SK-N-SH (cell line): ENCODE measurements around the gene KRT4. TPM values are rescaled to one million over a fixed set of nuclear protein-coding genes. Genes with fewer than 3 reads are reported as not detected.

Experiments used
- CTCF ChIA-PET: fragments of 300-600, 350-600 bp; formaldehyde crosslinking; extraction: SDS; loops from one replicate; lab custom pipeline; 2021; lab: Yijun Ruan, JAX
- POLR2A ChIA-PET: fragments of 350-600 bp; sonication (Branson Sonifier 250); formaldehyde crosslinking; extraction: SDS; loops from one replicate; lab custom pipeline; 2020; ENCODE audit warnings: antibody characterized with exemption, inconsistent platforms; lab: Yijun Ruan, JAX
- DNase-seq: peaks from one replicate; pipeline ENCODE4 v3.0.0; 2012
- H2AFZ ChIP-seq: fragments of 200-600 bp; sonication (generic); 2 replicates; pipeline ENCODE4 v1.8.1; 2016; ENCODE audit warnings: antibody characterized with exemption, mild to moderate bottlenecking, low read depth
- H3F3A ChIP-seq: fragments of 200-600 bp; sonication (generic); replicated peaks from 2 replicates; pipeline ENCODE3; 2016; ENCODE audit warnings: antibody characterized with exemption, mild to moderate bottlenecking; ENCODE audit not compliant: insufficient read depth
- H3K27ac ChIP-seq, 2 experiments: fragments of 200-500 bp in 1 of 2; fragments of 200-600 bp in 1 of 2; sonication (Bioruptor generic) in 1 of 2; sonication (generic), shearing (Covaris generic) in 1 of 2; 2 replicates each; pipeline versions ENCODE4 v1.5.1 to v1.6.1; 2014 to 2016; ENCODE audit warnings: low read depth in 2 of 2, inconsistent platforms in 1 of 2, low read length in 1 of 2, mild to moderate bottlenecking in 1 of 2, mixed read lengths in 1 of 2
- H3K27me3 ChIP-seq: fragments of 200-600 bp; sonication (generic), shearing (Covaris generic); 2 replicates; pipeline ENCODE4 v1.6.1; 2016; ENCODE audit warnings: mixed run types; ENCODE audit not compliant: insufficient read depth
- H3K36me3 ChIP-seq, 2 experiments: fragments of 200-500 bp in 1 of 2; fragments of 200-600 bp in 1 of 2; sonication (Bioruptor generic) in 1 of 2; sonication (generic) in 1 of 2; replicated peaks in 1 of 2; 2 replicates each; pipeline versions ENCODE3 to v1.5.1; 2014 to 2016; ENCODE audit warnings: low read length in 1 of 2, mild to moderate bottlenecking in 1 of 2; ENCODE audit not compliant: insufficient read depth in 2 of 2, control insufficient read depth in 1 of 2
- H3K4me1 ChIP-seq, 2 experiments: fragments of 200-500 bp in 1 of 2; fragments of 200-600 bp in 1 of 2; sonication (Bioruptor generic) in 1 of 2; sonication (generic), shearing (Covaris generic) in 1 of 2; 2 replicates each; pipeline versions ENCODE4 v1.5.1 to v1.6.1; 2014 to 2016; ENCODE audit warnings: low read depth in 1 of 2, low read length in 1 of 2, mixed run types in 1 of 2; ENCODE audit not compliant: insufficient read depth in 2 of 2, control insufficient read depth in 1 of 2
- H3K4me2 ChIP-seq: fragments of 200-600 bp; sonication (generic), shearing (Covaris generic); 2 replicates; pipeline ENCODE4 v1.6.1; 2017; ENCODE audit warnings: mixed run types
- H3K4me3 ChIP-seq, 2 experiments: fragments of 200-500 bp in 1 of 2; fragments of 200-600 bp in 1 of 2; sonication (Bioruptor generic) in 1 of 2; sonication (generic), shearing (Covaris generic) in 1 of 2; 2 replicates each; pipeline versions ENCODE4 v1.5.1 to v1.8.1; 2014 to 2016; ENCODE audit warnings: low read depth in 2 of 2, inconsistent platforms in 1 of 2, low read length in 1 of 2, mild to moderate bottlenecking in 1 of 2, mixed read lengths in 1 of 2, moderate library complexity in 1 of 2
- H3K79me2 ChIP-seq: fragments of 200-600 bp; sonication (generic); 2 replicates; pipeline ENCODE4 v1.8.1; 2017; ENCODE audit warnings: mild to moderate bottlenecking; ENCODE audit not compliant: insufficient read depth
- H3K9ac ChIP-seq: fragments of 200-600 bp; sonication (generic); 2 replicates; pipeline ENCODE4 v1.6.1; 2017; ENCODE audit warnings: mixed run types
- H3K9me2 ChIP-seq: fragments of 200-600 bp; sonication (generic); 2 replicates; pipeline ENCODE4 v1.6.1; 2017; ENCODE audit warnings: mixed run types
- H3K9me3 ChIP-seq: fragments of 200-600 bp; sonication (generic); 2 replicates; pipeline ENCODE4 v1.6.1; 2017; ENCODE audit warnings: mixed run types, mild to moderate bottlenecking, moderate library complexity
- H4K20me1 ChIP-seq: fragments of 200-600 bp; sonication (generic); 2 replicates; pipeline ENCODE4 v1.6.1; 2017; ENCODE audit warnings: mild to moderate bottlenecking, mixed run types; ENCODE audit not compliant: insufficient read depth
- CTCF ChIP-seq: fragments of 200-600 bp; sonication (generic); IDR thresholded peaks from 2 replicates; pipeline ENCODE4 v1.6.1; 2017; ENCODE audit warnings: antibody characterized with exemption, mild to moderate bottlenecking, moderate library complexity
- EZH2phosphoT487 ChIP-seq: fragments of 200-600 bp; sonication (generic); IDR thresholded peaks from 2 replicates; pipeline ENCODE4 v1.6.1; 2017; ENCODE audit warnings: low read depth, mixed run types, mild to moderate bottlenecking, antibody characterized with exemption, moderate library complexity, borderline replicate concordance
- FOSL2 ChIP-seq: IDR thresholded peaks from 2 replicates; pipeline ENCODE4 v1.4.0; 2012; ENCODE audit warnings: low read depth, mild to moderate bottlenecking, moderate library complexity, borderline replicate concordance
- FOXJ3 ChIP-seq: sonication (generic); formaldehyde crosslinking; IDR thresholded peaks from 2 replicates; pipeline ENCODE4 v1.5.1; 2020; ENCODE audit warnings: mild to moderate bottlenecking, missing genetic modification reagents
- FOXM1 ChIP-seq: IDR thresholded peaks from 2 replicates; pipeline ENCODE4 v1.4.0; 2012; ENCODE audit warnings: low read depth, mild to moderate bottlenecking
- GATA2 ChIP-seq: sonication (generic); formaldehyde crosslinking; IDR thresholded peaks from 2 replicates; pipeline ENCODE4 v1.5.0; 2020; ENCODE audit warnings: mild to moderate bottlenecking, missing genetic modification reagents
- JUND ChIP-seq: IDR thresholded peaks from 2 replicates; pipeline ENCODE4 v1.4.0; 2012
- MXI1 ChIP-seq: IDR thresholded peaks from 2 replicates; pipeline ENCODE4 v1.6.1; 2012; ENCODE audit warnings: mild to moderate bottlenecking, low read depth, low read length, improper control_type of control experiment
- NRF1 ChIP-seq: IDR thresholded peaks from 2 replicates; pipeline ENCODE4 v1.6.1; 2012; ENCODE audit warnings: low read depth, mild to moderate bottlenecking, low read length
- POLR2AphosphoS5 ChIP-seq: IDR thresholded peaks from 2 replicates; pipeline ENCODE4 v1.6.1; 2012; ENCODE audit warnings: low read depth, low read length
- RCOR1 ChIP-seq: fragments of 150-350 bp; IDR thresholded peaks from 2 replicates; pipeline ENCODE4 v1.6.1; 2017; ENCODE audit warnings: antibody characterized with exemption, low read length
- REST ChIP-seq: IDR thresholded peaks from 2 replicates; pipeline ENCODE4 v1.6.1; 2012; ENCODE audit warnings: mild to moderate bottlenecking, low read depth, low read length, moderate library complexity
- RFX5 ChIP-seq: IDR thresholded peaks from 2 replicates; pipeline ENCODE4 v1.6.1; 2012; ENCODE audit warnings: mild to moderate bottlenecking, improper control_type of control experiment, low read length
- RXRA ChIP-seq: IDR thresholded peaks from 2 replicates; pipeline ENCODE4 v1.4.0; 2012; ENCODE audit warnings: low read depth, mild to moderate bottlenecking, borderline replicate concordance
- TAF1 ChIP-seq: IDR thresholded peaks from 2 replicates; pipeline ENCODE4 v1.6.1; 2012; ENCODE audit warnings: low read depth, mild to moderate bottlenecking, low read length, moderate library complexity, borderline replicate concordance
- TEAD4 ChIP-seq: IDR thresholded peaks from 2 replicates; pipeline ENCODE4 v1.4.0; 2012; ENCODE audit warnings: mild to moderate bottlenecking, borderline replicate concordance; ENCODE audit not compliant: insufficient read depth
- USF2 ChIP-seq: fragments of 150-350 bp; IDR thresholded peaks from 2 replicates; pipeline ENCODE4 v1.6.1; 2017; ENCODE audit warnings: antibody characterized with exemption, low read length, low read depth, borderline replicate concordance
- YY1 ChIP-seq: IDR thresholded peaks from 2 replicates; pipeline ENCODE4 v1.4.0; 2012; ENCODE audit warnings: low read depth, mild to moderate bottlenecking
- ZBTB33 ChIP-seq: IDR thresholded peaks from 2 replicates; pipeline ENCODE4 v1.4.0; 2012; ENCODE audit warnings: low read depth, borderline replicate concordance
- WGBS: methylation state at CpG from one replicate; pipeline ENCODE4 v1.1.6; 2017; ENCODE audit warnings: low lambda C conversion rate; 5-methylcytosine and 5-hydroxymethylcytosine counted together
- polyA plus RNA-seq, 3 experiments: library from polyadenylated mRNA; depleted of rRNA; stranded (reverse); fragments of >200 nt; gene quantifications; 2 replicates each; pipeline ENCODE4 v1.2.3, GENCODE V29; 2012

The KRT4 gene
- polyA plus RNA-seq, 1 of the 3 experiments (the other 2 are of a cell fraction) = not detected

GRCh38 chr12:52787324-52788191 lies 26.4 kb downstream of the KRT4 start:
- no peaks in the 10 kb centered on the region for H3F3A ChIP-seq
- H3K9me3 ChIP-seq = no peaks in the 10 kb centered on the region
- no peak overlapping the region for H2AFZ ChIP-seq
- no peak overlapping the region for H3K27ac ChIP-seq
- H3K4me2 ChIP-seq = no peak overlapping the region
- no peak overlapping the region for H3K9ac ChIP-seq
- no peaks in the 10 kb centered on the region for H3K9me2 ChIP-seq
- TF ChIP-seq FOSL2 (no peak), YY1 (no peak), REST (no peak), RFX5 (no peak), POLR2AphosphoS5 (no peak), EZH2phosphoT487 (no peak), GATA2 (CRISPR knock-in tag) (no peak), RXRA (no peak), FOXJ3 (CRISPR knock-in tag) (no peak), ZBTB33 (no peak), MXI1 (no peak), RCOR1 (no peak), JUND (no peak), CTCF (no peak), USF2 (no peak), TEAD4 (no peak), TAF1 (no peak), FOXM1 (no peak), NRF1 (no peak)
- H3K36me3 ChIP-seq = no peaks in the 10 kb centered on the region
- peaks cover 14% of the 10 kb centered on the region; the same call in 1 of the 2 replicates for H3K27me3 ChIP-seq
- no peaks in the 10 kb centered on the region for H4K20me1 ChIP-seq
- no peaks in the 10 kb centered on the region for H3K79me2 ChIP-seq
- no peak for DNase-seq
- WGBS = 35% methylated on average over 5 of the region's 6 CpGs
- no peak overlapping the region for H3K4me3 ChIP-seq
- H3K4me1 ChIP-seq = no peaks in the 10 kb centered on the region
- ChIA-PET POLR2A (no interaction called here), CTCF (no interaction called here)
